ENCODE data around the gene KDM2B.

The KDM2B gene

DNA sequence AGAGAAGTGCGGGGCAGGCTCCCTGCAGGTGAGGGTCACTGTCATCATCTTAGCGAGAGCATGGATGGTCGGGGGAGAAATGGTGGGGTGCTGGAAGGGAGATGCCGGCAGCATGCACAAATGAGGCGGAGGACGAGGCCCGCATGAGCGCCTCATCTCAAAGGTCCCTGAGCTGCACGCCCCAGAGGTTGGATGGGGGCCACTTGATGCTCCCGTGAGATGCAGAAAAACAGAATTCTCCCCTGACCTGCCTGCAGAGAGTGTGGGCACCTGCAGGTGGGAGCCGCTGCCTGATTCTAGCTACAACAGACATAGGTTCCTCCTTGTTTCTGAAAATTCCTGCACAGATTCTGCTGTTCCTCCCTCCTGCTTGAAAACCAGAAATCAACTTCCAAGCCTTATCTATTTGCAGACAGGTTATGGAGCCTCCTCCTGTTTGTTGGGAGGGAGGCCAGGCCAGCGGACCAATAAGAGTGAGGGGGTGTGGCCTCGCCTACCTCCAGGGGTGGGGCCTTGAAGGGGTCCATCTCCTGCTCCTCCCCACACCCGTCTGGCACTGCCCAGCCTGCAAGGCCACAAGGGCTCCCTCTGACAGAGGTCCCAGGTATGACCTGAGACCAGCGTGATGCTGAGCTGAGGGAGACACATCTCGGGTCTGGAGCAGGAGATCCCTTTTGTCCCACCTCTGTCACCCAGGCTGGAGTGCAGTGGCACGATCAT, 67.2 kb downstream of the KDM2B start:
- TF ChIP-seq, protein P1, sequence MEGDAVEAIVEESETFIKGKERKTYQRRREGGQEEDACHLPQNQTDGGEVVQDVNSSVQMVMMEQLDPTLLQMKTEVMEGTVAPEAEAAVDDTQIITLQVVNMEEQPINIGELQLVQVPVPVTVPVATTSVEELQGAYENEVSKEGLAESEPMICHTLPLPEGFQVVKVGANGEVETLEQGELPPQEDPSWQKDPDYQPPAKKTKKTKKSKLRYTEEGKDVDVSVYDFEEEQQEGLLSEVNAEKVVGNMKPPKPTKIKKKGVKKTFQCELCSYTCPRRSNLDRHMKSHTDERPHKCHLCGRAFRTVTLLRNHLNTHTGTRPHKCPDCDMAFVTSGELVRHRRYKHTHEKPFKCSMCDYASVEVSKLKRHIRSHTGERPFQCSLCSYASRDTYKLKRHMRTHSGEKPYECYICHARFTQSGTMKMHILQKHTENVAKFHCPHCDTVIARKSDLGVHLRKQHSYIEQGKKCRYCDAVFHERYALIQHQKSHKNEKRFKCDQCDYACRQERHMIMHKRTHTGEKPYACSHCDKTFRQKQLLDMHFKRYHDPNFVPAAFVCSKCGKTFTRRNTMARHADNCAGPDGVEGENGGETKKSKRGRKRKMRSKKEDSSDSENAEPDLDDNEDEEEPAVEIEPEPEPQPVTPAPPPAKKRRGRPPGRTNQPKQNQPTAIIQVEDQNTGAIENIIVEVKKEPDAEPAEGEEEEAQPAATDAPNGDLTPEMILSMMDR (IDR thresholded peaks at IDR 0.05; ENCODE audit: low read depth, low read length, missing control alignments): no peak
- no peak overlapping the region for H3K4me3 ChIP-seq (replicated peaks; ENCODE audit: low read depth, low read length)
- no peak for DNase-seq (ENCODE audit: extremely low read depth, low read depth)

DNA sequence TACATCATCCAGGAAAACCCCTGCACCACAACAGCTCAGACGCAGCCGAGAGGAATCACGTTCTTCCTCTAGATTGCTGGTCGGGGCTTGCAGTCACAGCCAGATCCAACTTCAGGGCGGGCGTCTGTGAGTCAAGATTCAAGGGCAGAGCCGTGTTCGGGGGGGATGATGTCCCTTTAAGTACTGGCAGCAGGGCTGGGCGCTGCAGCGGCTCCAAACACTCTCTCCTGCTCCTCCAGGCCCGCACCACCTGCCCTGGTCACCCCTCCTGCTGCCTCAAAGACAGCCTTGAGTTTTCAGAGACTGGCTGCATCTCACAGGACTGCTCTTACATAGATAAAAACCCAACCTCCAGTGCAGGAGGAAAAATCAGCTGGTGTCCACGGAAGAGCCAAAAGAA, 68.3 kb downstream of the KDM2B start:
- no peak for DNase-seq (ENCODE audit: extremely low read depth, low read depth)
- TF ChIP-seq, protein P1 (IDR thresholded peaks at IDR 0.05; ENCODE audit: low read depth, low read length, missing control alignments): no peak
- no peak overlapping the region for H3K4me3 ChIP-seq (replicated peaks; ENCODE audit: low read depth, low read length)

DNA sequence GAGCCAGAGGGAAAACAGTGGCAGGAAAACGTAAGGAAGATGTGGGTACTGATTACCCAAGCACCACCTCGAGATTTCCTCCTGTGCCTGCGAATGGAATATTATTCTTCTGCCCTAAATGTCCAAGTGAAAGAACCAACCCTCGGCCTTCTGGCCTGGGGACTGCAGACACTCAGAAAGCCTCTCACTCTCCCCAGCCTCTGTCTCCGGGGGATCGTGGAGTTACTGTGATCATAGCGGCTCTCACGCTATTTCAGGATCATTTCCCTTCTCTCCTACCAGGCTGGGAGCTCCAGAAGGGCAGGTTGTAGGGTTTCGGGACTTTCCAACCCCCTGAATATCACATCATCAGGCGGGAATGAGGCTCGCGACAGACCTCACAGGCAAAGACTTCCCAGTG, 68.9 kb downstream of the KDM2B start:
- TF ChIP-seq, protein P1 (IDR thresholded peaks at IDR 0.05; ENCODE audit: low read depth, low read length, missing control alignments): no peak
- H3K4me3 ChIP-seq (replicated peaks; ENCODE audit: low read depth, low read length): no peak overlapping the region
- DNase-seq (ENCODE audit: extremely low read depth, low read depth): no peak

DNA sequence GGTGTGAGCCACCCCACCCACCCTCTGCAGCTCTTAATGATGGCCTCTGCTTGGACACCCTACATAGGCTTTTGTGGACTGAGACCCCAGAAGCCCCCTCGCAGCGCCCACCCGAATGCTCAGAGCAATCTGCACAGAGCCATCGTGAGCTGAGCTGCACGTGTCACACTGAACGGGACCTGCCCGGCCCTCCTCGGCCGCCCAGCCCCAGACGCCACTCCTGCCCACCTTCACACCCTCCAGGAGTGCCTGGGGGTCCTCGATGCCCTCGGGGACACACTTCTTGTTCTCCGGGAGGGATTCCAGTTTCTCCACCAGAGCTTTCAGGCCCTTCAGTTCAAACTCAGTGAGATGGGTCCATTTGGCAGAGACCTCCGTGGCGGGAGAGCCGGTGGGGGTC, 71.5 kb downstream of the KDM2B start:
- H3K4me3 ChIP-seq (replicated peaks; ENCODE audit: low read depth, low read length): no peak overlapping the region
- no peak for DNase-seq (ENCODE audit: extremely low read depth, low read depth)
- TF ChIP-seq, protein P1 (IDR thresholded peaks at IDR 0.05; ENCODE audit: low read depth, low read length, missing control alignments): no peak

DNA sequence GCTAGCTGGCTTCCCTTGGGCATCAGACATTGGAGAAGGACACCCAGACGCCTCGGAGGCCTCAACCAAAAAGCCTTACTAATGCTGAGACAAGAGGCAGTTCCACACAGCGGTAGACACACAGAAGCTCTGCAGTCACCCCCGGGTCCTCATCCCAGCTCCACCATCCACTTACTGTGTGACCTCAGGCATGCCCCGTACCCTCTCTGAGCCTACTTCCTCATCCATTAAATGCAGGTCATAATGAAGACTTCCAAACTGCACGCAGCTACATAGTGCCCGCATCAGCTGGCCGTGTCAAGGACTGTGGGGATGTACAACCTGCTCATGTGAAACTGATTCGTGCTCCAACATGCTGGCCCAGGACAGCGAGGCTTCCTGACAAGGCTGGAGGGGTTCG, 72.3 kb downstream of the KDM2B start:
- no peak for DNase-seq (ENCODE audit: extremely low read depth, low read depth)
- TF ChIP-seq, protein P1 (IDR thresholded peaks at IDR 0.05; ENCODE audit: low read depth, low read length, missing control alignments): no peak
- H3K4me3 ChIP-seq (replicated peaks; ENCODE audit: low read depth, low read length): no peak overlapping the region

DNA sequence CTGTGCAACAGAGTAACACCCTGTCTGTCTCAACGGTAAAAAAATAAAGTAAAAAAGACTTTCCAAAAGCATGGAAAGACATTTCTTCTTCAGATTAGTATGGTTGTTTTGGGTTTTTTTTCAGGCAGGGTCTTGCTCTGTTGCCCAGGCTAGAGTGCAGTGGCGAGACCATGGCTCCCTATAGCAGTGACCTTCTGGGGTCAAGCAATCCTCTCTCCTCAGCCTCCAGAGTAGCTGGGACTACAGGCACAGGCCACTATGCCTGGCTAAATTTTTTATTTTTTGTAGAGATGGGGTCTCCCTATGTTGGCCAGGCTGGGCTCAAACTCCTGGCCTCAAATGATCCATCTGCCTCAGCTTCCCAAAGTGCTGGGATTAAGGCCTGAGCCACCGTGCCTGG, 72.8 kb downstream of the KDM2B start:
- TF ChIP-seq, protein P1 (IDR thresholded peaks at IDR 0.05; ENCODE audit: low read depth, low read length, missing control alignments): no peak

DNA sequence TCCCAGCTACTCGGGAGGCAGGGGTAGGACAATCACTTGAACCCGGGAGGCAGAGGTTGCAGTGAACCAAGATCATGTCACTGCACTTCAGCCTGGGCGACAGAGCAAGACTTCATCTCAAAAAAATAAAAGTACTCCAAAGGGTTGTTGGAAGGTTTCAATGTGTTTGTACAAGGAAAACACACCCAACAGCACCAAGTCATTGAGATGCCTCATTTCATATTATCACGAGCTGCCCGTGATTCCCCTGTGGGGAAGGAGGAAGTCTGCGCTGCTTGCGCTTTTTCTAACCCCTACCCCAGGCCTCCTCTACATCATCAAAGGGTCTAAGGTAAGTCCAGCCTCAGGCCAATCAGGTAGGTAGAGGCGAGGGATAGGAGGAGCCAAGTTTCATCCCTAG, 73.6 kb downstream of the KDM2B start:
- DNase-seq (ENCODE audit: extremely low read depth, low read depth): no peak
- no peak overlapping the region for H3K4me3 ChIP-seq (replicated peaks; ENCODE audit: low read depth, low read length)
- TF ChIP-seq, protein P1 (IDR thresholded peaks at IDR 0.05; ENCODE audit: low read depth, low read length, missing control alignments): no peak

More for the DNA sequence above, 72.8 kb downstream of the KDM2B start:
- no peak for DNase-seq (ENCODE audit: extremely low read depth, low read depth)
- H3K4me3 ChIP-seq (replicated peaks; ENCODE audit: low read depth, low read length): no peak overlapping the region
